ENCODE data around the gene ATXN7L1.

- TF ChIP-seq CTCF (IDR thresholded peaks at IDR 0.05), result no peak
- no peak for TF ChIP-seq POLR2A (IDR thresholded peaks at IDR 0.05)
These were observed 130.6 kb downstream of the ATXN7L1 start for GRCh38 chr7:105745681-105746330.

All from esophagus squamous epithelium (tissue), 4 donors.